Ramos (cell line): ENCODE results near the gene NXN.
"Not testable (repeated sequence)": the region's sequence is repeated elsewhere in the genome, so short reads cannot be mapped to it uniquely, and the experiment has no call there.

Experiments
- in situ Hi-C: fragments of 300-500 bp; cut with MboI; formaldehyde crosslinking; loops from one replicate; pipeline ENCODE4 v1.14.3; 2022; ENCODE audit warnings: low sequenced_read_pairs; ENCODE audit not compliant: unreplicated experiment

NXN gene

GRCh38 chr17:790874-791247 is 188.7 kb downstream of the NXN start:
- in situ Hi-C loops, result loop anchor here (10.0 kb wide), 1 partner anchor 204 kb away; the partner anchor contains the start of gene TIMM22

DNA sequence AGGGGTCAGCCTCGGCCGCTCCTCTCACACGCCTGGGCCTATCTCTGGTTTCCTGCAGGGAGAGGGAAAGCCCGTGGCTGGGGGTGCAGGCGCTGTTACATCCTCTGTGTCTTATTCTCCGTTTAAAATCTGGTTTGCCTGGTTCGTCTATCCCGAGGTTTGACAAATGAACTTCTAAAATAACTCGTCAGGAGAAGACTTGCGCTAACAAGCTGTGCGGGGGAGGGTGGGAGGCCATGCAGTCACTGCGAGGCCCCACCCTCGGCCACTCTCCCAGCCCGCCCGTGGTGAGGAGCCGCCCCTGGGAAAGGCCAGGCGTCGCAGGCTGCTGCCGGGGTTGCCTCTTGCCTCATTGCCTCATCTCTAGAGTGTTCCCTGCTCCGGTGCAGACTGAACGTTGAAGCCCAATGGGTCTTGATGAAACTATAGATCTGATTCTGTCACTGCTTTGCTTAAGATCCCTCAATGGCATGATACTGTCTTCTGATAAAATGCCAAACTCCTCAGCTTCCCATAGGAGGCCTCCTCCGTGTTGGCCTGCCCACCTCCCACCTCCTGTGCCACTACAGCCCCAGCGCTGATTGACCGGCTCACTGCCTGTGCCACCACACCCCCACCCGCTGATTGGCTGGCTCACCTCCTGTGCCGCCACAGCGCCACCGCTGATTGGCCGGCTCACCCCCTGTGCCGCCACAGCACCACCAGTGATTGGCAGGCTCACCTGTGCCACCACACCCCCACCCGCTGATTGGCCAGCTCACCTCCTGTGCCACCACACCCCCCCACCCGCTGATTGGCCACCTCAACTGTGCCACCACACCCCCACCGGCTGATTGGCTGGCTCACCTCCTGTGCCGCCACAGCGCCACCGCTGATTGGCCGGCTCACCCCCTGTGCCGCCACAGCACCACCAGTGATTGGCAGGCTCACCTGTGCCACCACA is 189.4 kb downstream of the NXN start:
- in situ Hi-C loops, result loop anchor here (10.0 kb wide), 1 partner anchor 205 kb away; the partner anchor contains the start of gene TIMM22

DNA sequence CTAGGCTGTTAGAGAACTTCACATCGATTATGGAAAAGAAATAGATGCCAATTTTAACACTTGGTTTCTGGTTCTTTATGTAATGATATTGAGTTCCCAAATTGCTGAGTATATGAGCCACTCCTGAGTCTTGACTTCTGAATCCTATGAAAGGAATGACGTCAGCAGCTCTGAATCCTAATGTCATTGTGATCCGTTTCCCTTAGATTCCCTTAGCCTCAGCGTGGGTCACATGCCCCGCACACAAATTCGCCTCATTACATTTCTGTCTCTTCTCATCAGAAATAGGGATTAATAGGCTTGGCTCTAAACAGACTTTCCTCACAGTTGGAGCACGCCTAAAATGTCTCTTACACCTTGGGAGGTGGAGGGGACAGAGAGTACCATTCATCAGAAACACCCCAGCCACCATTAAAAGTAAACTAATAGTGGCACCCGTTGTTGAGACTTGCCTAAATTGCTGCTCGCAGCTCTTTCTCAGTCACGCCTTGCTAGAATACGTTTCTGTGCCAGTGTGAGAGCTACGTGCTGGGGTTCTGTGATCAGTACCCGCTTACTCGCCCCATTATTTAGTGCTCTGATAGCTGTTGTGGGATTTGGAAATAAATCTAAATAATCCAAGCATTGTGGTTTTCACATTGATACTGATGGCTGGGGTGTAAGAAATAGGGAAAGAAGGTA is 190.3 kb downstream of the NXN start:
- in situ Hi-C loops, result no loop called here

- in situ Hi-C loops, result no loop called here
These were observed 191.0 kb downstream of the NXN start for GRCh38 chr17:788551-788950.

GRCh38 chr17:787641-788221 is 191.8 kb downstream of the NXN start:
- in situ Hi-C loops, result no loop called here

- in situ Hi-C loops, result not testable (repeated sequence)
These were observed 193.7 kb downstream of the NXN start for GRCh38 chr17:785901-786300.

DNA sequence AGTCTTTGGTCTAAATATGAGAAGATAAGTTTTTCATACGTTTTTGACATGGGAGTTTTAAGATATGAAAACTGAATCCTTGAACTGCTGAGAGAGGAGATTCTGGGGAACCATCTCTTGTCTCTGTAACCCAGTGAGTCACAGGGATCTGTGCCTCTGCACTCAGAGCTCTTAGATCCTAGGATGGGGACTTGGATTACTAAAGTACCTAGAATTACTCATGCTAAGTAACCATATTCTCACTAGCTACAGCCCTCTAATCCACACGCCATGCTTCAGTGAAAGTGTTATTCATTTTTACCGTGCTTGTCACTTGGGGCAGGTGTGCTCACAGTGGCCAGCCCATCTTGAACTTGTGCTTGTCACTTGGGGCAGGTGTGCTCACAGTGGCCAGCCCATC is 195.4 kb downstream of the NXN start:
- in situ Hi-C loops, result no loop called here

DNA sequence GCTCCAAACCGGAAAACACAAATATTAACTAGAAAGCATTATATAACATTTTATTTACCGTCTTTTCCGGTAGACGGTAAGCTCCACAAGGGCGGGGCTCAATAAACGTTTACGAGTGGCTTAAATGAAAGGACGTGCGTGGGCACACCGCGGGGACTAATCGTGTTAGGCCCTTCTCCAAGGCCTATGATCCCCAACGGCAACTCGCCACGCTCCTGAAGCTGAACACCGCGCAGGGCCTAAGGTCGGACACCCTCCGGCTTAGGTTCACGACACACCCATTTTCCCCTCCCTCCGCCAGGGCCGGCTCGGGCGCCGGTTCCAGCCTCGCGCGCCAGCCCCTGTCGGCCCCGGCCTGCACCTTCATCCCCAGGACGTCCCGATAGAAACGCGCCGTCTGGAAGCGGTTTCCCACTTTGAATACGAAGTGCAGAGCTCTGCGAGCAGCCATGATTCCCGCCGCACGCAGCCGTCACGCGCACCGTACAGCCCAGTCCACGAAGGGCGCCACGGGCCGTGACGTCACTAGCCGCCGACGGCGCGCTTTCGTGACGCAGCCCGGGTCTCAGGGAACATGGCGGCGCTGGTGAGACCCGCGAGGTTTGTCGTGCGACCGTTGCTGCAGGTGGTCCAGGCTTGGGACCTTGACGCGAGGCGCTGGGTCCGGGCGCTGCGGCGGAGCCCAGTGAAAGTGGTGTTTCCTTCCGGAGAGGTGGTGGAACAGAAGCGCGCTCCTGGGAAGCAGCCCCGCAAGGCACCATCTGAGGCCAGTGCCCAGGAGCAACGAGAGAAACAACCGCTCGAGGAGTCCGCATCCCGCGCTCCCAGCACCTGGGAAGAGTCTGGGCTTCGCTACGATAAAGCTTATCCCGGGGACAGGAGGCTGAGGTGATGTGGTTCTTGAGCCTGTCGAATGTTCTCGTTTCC is 197.5 kb downstream of the NXN start, which contains the start of the genes GLOD4 and MRM3:
Gene GLOD4 (minus strand): TSS at position 476 of the 927 bp plus-strand sequence. CDS start 25 bp downstream, at position 451.
Gene MRM3 (plus strand): TSS at position 549 of the 927 bp plus-strand sequence. CDS start 26 bp downstream, at position 575.
- in situ Hi-C loops, result no loop called here

DNA sequence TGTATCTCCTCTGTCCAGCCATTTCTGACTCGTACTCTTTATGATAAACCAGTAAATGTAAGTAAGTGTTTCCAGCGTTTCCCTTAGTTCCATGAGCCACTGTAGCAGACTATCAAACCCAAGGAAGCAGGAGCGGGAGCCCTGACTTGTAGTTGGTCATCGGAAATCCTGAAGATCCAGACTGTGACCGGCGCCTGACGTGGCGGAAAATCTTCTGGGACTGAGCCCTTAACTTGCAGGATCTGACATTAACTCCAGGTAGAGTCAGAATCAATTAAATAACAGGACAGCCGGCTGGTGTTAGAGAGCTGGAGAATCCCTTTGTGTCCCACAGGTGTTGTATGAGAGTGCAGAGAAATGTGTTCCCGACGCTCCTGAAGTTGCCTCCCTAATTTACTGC is 201.5 kb downstream of the NXN start:
- in situ Hi-C loops, result no loop called here

DNA sequence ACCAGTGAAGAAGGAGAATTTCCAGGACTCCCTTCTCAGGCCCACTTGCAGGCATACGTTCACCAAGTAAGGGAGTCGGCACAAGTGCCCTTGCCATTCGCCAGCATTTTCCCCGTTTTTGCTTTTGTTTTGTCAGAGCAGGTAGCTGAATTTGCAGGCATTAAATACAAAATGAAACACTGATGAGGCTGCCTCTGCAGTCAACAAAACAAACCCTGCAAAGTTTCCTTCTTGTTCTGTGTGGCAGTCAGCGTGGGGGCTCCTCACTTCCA is 205.3 kb downstream of the NXN start:
- in situ Hi-C loops, result no loop called here

GRCh38 chr17:773467-774312 is 205.9 kb downstream of the NXN start:
- in situ Hi-C loops, result no loop called here

DNA sequence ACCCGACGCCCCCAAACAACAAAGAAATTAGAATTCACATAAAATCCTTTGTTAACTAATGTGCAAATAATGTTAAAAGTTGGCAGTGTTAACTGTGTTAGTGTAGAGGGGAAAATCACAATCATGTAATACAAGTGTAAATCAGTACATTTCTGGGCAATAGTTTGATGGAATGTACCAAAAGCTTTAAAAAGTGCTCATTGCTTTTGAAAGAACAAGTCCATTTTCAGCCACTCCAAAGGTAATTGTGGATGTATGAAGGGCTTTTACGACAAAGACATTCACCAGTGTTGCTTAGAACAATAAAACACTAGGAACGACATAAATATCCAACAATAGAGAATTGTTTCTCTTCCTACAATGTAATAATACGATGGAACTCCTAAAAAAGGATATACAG is 206.6 kb downstream of the NXN start:
- in situ Hi-C loops, result no loop called here

DNA sequence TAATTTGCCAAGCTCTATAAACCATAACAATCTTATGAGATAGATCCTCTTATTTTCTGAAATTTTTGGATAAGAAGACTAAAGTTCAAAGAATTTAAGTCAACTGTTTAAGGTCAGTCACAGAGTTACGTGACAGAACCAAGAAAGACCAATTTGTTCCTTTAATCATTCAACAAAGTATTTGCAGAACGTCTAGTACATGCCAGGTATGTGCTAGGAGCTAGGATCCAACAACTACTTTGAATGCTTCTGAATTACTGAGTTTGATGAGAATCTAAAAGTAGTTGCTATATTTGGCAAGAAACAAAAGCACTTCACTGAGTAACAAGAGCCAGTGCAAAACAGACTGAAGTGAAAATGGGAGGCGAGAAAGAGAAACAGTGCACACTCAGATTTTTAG is 212.5 kb downstream of the NXN start:
- in situ Hi-C loops, result no loop called here

DNA sequence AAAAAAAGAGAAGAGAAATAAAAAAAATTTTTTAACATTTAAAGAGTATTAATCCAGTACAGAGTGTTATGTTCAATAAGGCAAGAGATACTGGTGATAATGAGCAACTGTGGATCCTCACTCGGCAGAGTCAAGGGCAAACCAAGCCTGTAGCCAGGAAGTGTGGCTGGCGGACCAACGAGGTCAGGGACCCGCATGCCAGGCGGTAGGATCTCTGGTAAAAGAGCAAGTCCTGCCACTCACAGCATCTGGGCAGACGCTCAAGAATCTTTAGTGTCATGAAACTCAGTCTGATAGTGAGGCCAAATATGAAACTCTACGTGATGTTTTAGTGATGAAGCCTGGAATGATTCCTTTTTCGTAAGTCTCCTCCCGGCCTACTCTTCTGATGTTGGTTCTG is 219.2 kb downstream of the NXN start:
- in situ Hi-C loops, result no loop called here

- in situ Hi-C loops, result no loop called here
These were observed 219.6 kb downstream of the NXN start for GRCh38 chr17:759964-760363.

DNA sequence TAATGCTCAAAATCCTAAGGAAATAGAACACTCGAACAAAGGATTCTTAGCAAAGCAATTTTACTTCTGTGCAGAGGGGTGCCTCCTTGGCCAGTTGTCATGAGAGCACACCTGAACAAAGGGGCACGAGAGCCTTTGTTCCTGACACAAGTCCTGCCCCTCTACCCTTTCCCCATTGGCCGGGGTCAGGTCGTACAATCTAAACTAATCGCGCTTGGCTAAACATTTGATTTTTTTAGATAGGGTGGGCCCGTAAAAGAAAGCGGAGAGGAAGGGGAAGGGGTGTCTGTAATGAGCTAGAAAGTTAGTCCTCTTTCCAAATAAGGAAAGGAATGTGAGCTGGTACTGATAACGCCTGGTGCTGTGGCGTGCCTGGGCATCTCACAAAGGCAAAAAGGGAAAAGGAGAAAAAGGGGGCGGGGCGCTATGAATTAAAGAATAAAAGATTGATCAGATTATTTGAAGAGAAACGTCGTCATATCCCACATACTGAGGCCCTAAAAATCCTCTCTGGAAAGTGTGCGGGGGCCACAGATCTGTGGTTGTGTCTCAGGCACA is 223.5 kb downstream of the NXN start:
- in situ Hi-C loops, result not testable (repeated sequence)

GRCh38 chr17:755319-755961 is 224.1 kb downstream of the NXN start:
- in situ Hi-C loops, result not testable (repeated sequence)

GRCh38 chr17:753418-753817 is 226.2 kb downstream of the NXN start:
- in situ Hi-C loops, result no loop called here
